Heart left ventricle (tissue), 13 donors: ENCODE measurements around the gene YBX2.
"Not testable (repeated sequence)": the region's sequence is repeated elsewhere in the genome, so short reads cannot be mapped to it uniquely, and the experiment has no call there.

ENCODE experiments used
- CTCF ChIP-seq, 12 donors: fragments of 200-600 bp; sonication (generic) in 4 of 12; IDR thresholded peaks; one replicate each; pipeline versions ENCODE4 v1.5.0 to v1.8.0; 2018 to 2022; ENCODE audit warnings: antibody characterized with exemption in 12 of 12, mild to moderate bottlenecking in 5 of 12
- POLR2A ChIP-seq, 2 donors: fragments of 450-650 bp; IDR thresholded peaks; one replicate each; pipeline ENCODE4 v1.6.1; 2017; ENCODE audit warnings: antibody characterized with exemption in 2 of 2, mild to moderate bottlenecking in 2 of 2, moderate library complexity in 2 of 2
- donor health status: ischemic (EF 13 %, LVEDD 7.1; RV severe dilation, severe dysfunction).
- donor health status: DM: no; HTN: yes; CAD: no.
- donor health status: DM: no; HTN: no; CAD: no.
- donor health status: ischemic (EF 25% LVEDD 6.9; RV normal size, moderate dysfunction).
- donor health status: ischemic (EF 25% LVEDD 5.7; RV mildly dilated, moderate dysfunction).
- donor health status: ischemic (EF 35%, LVEDD 5.7; RV mildly dilated, moderate dysfunction).
- donor health status: nonischemic (EF 11% LVEDD 7.7; RV severe dilation, severe dysfunction).
- donor health status: DM: yes; HTN: yes; CAD: no.
- donor health status: PGD.
- donor health status: ischemic (EF 29% LVEDD 5.4; RV normal size, mild dysfunction).
- donor health status: nonischemic (EF 23%, LVEDD 6.1; RV moderate dilation, normal function).

- TF ChIP-seq CTCF, POLR2A (IDR thresholded peaks at IDR 0.05): not testable (repeated sequence)
Observed at GRCh38 chr17:7335765-7336164, 41.3 kb upstream of the YBX2 start.
